ENCODE data around the gene FGD2. TPM values are rescaled to one million over a fixed set of nuclear protein-coding genes. Genes with fewer than 3 reads are reported as not detected.

Gene FGD2
- polyA plus RNA-seq, 1 donor from 2014 or later, result not detected

- H3K36me3 ChIP-seq (ENCODE audit: insufficient read depth, low read length), result no peaks in the 10 kb centered on the region
- H3K79me2 ChIP-seq (replicated peaks; ENCODE audit: insufficient read depth, low read length), result no peaks in the 10 kb centered on the region
- H3K9me3 ChIP-seq (ENCODE audit: low read length), result no peaks in the 10 kb centered on the region
- H4K20me1 ChIP-seq (ENCODE audit: insufficient read depth), result no peaks in the 10 kb centered on the region
- H3F3A ChIP-seq (ENCODE audit: insufficient read depth, low read length, poor library complexity, severe bottlenecking), result no peaks in the 10 kb centered on the region
- H2AFZ ChIP-seq (ENCODE audit: low read depth, low read length), result no peak overlapping the region
- no peaks in the 10 kb centered on the region for H3K27me3 ChIP-seq (ENCODE audit: insufficient read depth, low read depth, low read length)
- H3K9me2 ChIP-seq (ENCODE audit: insufficient read depth, low read length), result no peaks in the 10 kb centered on the region
- TF ChIP-seq RAD21 (conservative IDR thresholded peaks at IDR 0.05) (no peak), TAF1 (IDR thresholded peaks at IDR 0.05; ENCODE audit: low read depth) (no peak), SMC3 (conservative IDR thresholded peaks at IDR 0.05; ENCODE audit: poor library complexity) (no peak), REST (IDR thresholded peaks at IDR 0.05; ENCODE audit: borderline replicate concordance) (no peak), MXI1 (conservative IDR thresholded peaks at IDR 0.05; ENCODE audit: poor library complexity, severe bottlenecking) (no peak), POLR2AphosphoS5 (IDR thresholded peaks at IDR 0.05) (no peak), CTCF (IDR thresholded peaks at IDR 0.05; ENCODE audit: poor library complexity, severe bottlenecking) (no peak), EP300 (conservative IDR thresholded peaks at IDR 0.05; ENCODE audit: poor library complexity, severe bottlenecking) (no peak), EZH2 (IDR thresholded peaks at IDR 0.05; ENCODE audit: borderline replicate concordance, insufficient read depth, low read length, poor library complexity, severe bottlenecking) (no peak)
- no peak overlapping the region for H3K9ac ChIP-seq (ENCODE audit: low read length)
- H3K4me2 ChIP-seq (ENCODE audit: low read length), result no peak overlapping the region
- H3K27ac ChIP-seq (ENCODE audit: low read length), result no peak overlapping the region
- no peak overlapping the region for H3K4me3 ChIP-seq (ENCODE audit: low read length)
These were observed 63.2 kb downstream of the FGD2 start for GRCh38 chr6:37068356-37069270.

- Histone ChIP-seq H3K9ac (ENCODE audit: low read length) (no peak overlapping the region), H3K27ac (ENCODE audit: low read length) (no peak overlapping the region), H3K79me2 (replicated peaks; ENCODE audit: insufficient read depth, low read length) (no peaks in the 10 kb centered on the region), H4K20me1 (ENCODE audit: insufficient read depth) (no peaks in the 10 kb centered on the region), H2AFZ (ENCODE audit: low read depth, low read length) (no peak overlapping the region), H3F3A (ENCODE audit: insufficient read depth, low read length, poor library complexity, severe bottlenecking) (no peaks in the 10 kb centered on the region), H3K4me3 (ENCODE audit: low read length) (no peak overlapping the region), H3K4me2 (ENCODE audit: low read length) (no peak overlapping the region), H3K9me3 (ENCODE audit: low read length) (no peaks in the 10 kb centered on the region), H3K36me3 (ENCODE audit: insufficient read depth, low read length) (no peaks in the 10 kb centered on the region), H3K27me3 (ENCODE audit: insufficient read depth, low read depth, low read length) (no peaks in the 10 kb centered on the region), H3K9me2 (ENCODE audit: insufficient read depth, low read length) (no peaks in the 10 kb centered on the region)
- TF ChIP-seq SMC3 (conservative IDR thresholded peaks at IDR 0.05; ENCODE audit: poor library complexity), result no peak
- TF ChIP-seq TAF1 (IDR thresholded peaks at IDR 0.05; ENCODE audit: low read depth), result no peak
- no peak for TF ChIP-seq EP300 (conservative IDR thresholded peaks at IDR 0.05; ENCODE audit: poor library complexity, severe bottlenecking)
- no peak for TF ChIP-seq RAD21 (conservative IDR thresholded peaks at IDR 0.05)
- TF ChIP-seq EZH2 (IDR thresholded peaks at IDR 0.05; ENCODE audit: borderline replicate concordance, insufficient read depth, low read length, poor library complexity, severe bottlenecking), result no peak
- no peak for TF ChIP-seq POLR2AphosphoS5 (IDR thresholded peaks at IDR 0.05)
- TF ChIP-seq MXI1 (conservative IDR thresholded peaks at IDR 0.05; ENCODE audit: poor library complexity, severe bottlenecking), result no peak
These were observed 64.2 kb downstream of the FGD2 start for GRCh38 chr6:37069639-37070038.

Measured in neural cell (in vitro differentiated cells).